GM21381 (cell line): Measurements from ENCODE around the gene CITED1.

ENCODE experiments used
- ATAC-seq: cut with Tn5 transposase; IDR thresholded peaks from one replicate; pipeline ENCODE4 v1.9.1; 2021; ENCODE audit warnings: mild to moderate bottlenecking, moderate library complexity; ENCODE audit not compliant: unreplicated experiment

CITED1 gene

GRCh38 chrX:72309297-72310071, 3.8 kb upstream of the CITED1 start:
- no peak for ATAC-seq

DNA sequence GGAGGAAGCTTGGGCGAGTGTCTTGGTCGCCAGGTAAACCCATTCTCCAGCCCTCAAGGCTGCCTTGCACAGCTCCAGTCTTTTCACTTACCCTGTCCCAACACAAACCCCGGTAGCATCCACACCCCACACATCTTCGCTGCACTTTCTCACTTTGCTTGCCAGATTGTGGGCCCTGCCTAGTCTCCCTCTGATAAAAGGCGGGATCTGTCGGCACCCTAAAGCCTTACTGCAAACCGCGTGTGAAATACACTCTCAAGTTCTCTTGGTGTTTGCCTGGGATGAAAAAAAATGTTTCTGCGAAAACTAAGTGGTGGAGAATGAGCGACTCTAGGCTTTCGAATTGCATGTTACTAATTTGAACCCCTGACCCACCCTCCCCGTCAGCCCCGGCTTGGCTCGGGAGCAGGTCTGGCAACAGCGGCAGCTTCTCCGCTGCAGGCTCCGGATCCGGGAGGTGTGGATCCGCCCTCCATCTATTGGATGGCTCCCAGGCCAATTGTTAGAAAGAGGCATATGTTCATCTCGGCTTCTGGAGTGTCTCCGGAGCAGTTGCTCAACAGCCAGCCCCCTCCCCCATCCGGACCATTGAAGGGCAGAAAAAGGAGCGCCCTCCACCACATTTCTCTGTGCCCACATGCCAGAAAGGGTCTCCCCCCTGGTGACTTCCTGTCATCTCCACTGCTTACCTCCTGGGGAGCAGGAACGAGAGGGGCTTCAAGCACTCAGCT, 3.0 kb upstream of the CITED1 start:
- no peak for ATAC-seq

- no peak for ATAC-seq
Measured at GRCh38 chrX:72308209-72308565, 2.5 kb upstream of the CITED1 start.

GRCh38 chrX:72307646-72308051, 1.9 kb upstream of the CITED1 start:
- ATAC-seq, result no peak

DNA sequence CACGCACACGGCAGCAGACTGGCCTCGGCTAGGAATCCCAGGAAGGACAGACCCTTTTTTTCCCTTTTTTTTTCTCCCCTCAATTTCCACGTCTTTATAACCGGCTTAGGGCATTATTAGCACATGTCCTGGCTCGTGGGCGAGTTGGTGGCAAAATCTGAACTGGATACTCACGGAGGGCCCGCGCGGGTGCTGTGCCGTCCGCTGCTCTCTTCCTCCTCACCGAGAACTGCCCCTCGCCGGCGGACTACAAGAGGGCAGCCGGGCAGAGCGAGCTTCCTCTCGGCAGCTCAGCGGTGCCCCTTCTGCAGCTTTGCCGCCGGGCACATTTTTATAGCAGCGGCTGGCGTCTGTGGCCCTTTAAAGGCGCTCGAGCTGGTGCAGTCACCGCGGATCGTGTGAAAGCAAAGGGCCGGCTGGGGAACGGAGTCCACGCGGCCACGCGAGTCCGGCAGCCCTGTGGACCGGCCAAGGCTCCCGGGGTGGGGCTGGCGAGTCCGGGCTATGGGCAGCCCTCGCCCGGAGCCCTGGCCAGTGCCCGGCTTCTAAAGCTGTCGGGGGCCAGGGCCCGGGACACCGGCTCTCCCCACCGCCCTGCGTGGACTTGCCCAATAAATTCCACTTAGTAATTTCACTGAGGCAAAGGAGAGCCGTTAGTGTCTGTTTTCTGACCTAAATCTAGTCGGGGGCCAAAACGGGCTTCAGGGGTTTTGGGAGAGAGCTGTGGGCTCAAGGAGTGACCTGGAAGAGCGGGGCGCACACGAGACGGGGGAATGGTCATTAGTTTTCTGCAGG, 1.3 kb upstream of the CITED1 start:
- peak; percentile 61 for ATAC-seq

- peak; percentile 19 for ATAC-seq
Measured at GRCh38 chrX:72306085-72306801, 529 bp upstream of the CITED1 start.

DNA sequence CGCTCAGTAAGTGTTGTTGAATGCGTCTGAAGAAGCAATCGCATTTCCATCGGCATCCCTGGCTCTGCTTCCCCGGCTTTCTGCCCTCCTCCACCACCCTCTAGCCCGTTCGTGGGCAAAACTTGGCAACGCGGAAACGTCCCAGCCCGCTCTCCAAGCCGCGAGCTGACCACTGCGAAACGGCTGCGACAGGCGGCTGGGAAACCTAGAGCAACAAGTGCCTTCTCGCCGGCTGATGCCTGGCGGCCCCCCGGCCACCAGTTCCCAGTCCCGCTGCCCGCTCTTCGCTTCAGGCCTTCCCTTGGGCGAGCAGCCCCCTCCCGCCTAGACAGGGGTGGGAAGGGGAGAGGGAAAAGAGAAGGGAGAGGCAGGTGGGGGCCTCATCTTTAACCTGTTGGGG, 837 bp downstream of the CITED1 start:
- ATAC-seq, result no peak

- no peak for ATAC-seq
Measured at GRCh38 chrX:72301781-72302180, 3.9 kb downstream of the CITED1 start.

DNA sequence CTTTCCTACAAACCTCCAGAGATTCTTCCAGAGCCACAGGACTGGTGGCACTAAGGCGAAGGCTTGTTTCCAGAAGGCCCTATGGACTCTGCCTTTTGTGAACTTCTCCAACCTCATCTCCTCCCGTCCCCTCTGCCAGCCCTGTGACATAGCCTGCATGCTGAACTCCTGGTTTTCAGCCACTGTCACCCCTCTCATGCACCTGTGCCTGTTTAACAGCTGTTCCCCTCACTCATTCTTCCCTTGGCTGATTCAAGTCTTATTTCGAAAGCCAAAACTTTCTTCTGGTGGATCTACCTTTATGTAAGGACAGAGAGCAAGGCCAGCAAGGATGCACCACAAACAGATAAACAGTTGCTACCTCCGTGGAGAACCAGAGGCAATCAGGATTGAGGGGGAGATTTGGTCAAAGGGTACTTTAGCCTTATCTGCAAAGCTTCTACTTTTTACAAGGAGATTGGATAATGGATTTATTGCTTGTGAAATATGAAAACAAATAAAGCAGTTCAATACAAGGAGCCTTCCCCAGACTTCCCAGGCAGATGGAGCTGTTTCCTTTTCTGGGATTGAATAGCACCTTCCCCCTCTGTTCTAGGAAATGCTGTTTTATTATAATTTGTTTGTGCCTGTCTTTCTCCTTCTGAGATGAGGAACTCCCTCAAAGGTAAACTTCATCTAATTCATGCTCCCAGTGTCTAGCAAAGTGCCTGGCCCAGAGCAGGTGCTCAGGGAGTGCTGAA, 5.7 kb downstream of the CITED1 start:
- no peak for ATAC-seq

- ATAC-seq, result no peak
Measured at GRCh38 chrX:72297953-72298730, 7.6 kb downstream of the CITED1 start.

DNA sequence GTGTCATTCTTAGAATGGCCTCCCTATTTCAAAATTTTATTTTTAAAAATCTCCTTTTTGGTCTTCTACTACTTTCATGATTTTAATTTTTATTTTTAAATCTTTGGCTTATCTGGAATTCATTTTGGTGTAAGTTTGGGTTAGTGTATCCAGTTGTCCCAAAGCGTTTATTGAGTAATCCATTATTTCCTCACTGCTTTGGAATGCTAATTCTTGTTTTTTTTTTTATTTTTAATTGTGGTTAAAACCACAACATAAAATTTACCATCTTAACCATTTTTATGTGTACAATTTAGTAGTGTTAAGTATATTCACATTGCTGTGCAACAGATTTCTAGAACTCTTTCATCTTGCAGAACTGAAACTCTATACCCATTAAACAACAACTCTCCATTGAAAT, 8.7 kb downstream of the CITED1 start:
- no peak for ATAC-seq

- ATAC-seq, result no peak
Measured at GRCh38 chrX:72295745-72296144, 10.0 kb downstream of the CITED1 start.

- ATAC-seq, result no peak
Measured at GRCh38 chrX:72294497-72294896, 11.2 kb downstream of the CITED1 start.

- ATAC-seq, result no peak
Measured at GRCh38 chrX:72282302-72282701, 23.4 kb downstream of the CITED1 start.

GRCh38 chrX:72280321-72280845, 25.3 kb downstream of the CITED1 start:
- ATAC-seq, result no peak

- peak; percentile 15 for ATAC-seq
Measured at GRCh38 chrX:72276478-72276953, 29.2 kb downstream of the CITED1 start.

- ATAC-seq, result no peak
Measured at GRCh38 chrX:72274526-72274925, 31.2 kb downstream of the CITED1 start.

DNA sequence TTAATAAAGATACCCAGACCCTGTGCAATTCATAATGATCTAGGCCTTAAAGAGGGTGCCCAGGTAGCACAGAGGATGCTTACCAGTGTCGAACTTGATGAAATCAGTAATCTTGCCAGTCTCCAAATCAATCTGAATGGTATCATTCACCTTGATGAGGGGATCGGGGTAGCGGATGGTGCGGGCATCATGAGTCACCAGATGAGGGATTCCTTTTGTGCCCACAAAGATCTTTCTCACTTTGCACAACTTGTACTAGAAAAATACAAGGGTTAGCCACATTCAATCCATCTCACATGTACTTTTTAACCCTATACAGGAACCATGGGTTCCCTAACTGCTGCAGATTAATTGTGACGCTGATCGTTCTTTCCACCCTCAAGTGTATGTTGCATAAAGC, 32.0 kb downstream of the CITED1 start:
- no peak for ATAC-seq

- ATAC-seq, result no peak
Measured at GRCh38 chrX:72272868-72273267, 32.8 kb downstream of the CITED1 start.
